Measurements from ENCODE around the gene MICAL1.

GRCh38 chr6:109488001-109488400, 32.4 kb upstream of the MICAL1 start:
- TF ChIP-seq CTCF (tag by site-specific recombination; IDR thresholded peaks at IDR 0.05) (no peak), SP7 (tag by site-specific recombination; IDR thresholded peaks at IDR 0.05) (no peak), ZFP3 (tag by site-specific recombination; IDR thresholded peaks at IDR 0.05; ENCODE audit: low read depth) (no peak), ZNF311 (tag by site-specific recombination; IDR thresholded peaks at IDR 0.05; ENCODE audit: borderline replicate concordance) (no peak), ZNF266 (tag by site-specific recombination; IDR thresholded peaks at IDR 0.05; ENCODE audit: low read depth) (no peak), ZNF600 (tag by site-specific recombination; IDR thresholded peaks at IDR 0.05) (no peak), ZNF16 (tag by site-specific recombination; IDR thresholded peaks at IDR 0.05; ENCODE audit: low read depth) (no peak), ZNF132 (tag by site-specific recombination; IDR thresholded peaks at IDR 0.05; ENCODE audit: borderline replicate concordance) (no peak), ZNF133 (tag by site-specific recombination; IDR thresholded peaks at IDR 0.05) (no peak), ZNF510 (tag by site-specific recombination; IDR thresholded peaks at IDR 0.05; ENCODE audit: insufficient replicate concordance) (no peak), OVOL3 (tag by site-specific recombination; IDR thresholded peaks at IDR 0.05) (no peak), ZNF792 (tag by site-specific recombination; IDR thresholded peaks at IDR 0.05) (no peak), ZNF830 (tag by site-specific recombination; IDR thresholded peaks at IDR 0.05; ENCODE audit: low read depth) (no peak)
- TF ChIP-seq, protein P1, sequence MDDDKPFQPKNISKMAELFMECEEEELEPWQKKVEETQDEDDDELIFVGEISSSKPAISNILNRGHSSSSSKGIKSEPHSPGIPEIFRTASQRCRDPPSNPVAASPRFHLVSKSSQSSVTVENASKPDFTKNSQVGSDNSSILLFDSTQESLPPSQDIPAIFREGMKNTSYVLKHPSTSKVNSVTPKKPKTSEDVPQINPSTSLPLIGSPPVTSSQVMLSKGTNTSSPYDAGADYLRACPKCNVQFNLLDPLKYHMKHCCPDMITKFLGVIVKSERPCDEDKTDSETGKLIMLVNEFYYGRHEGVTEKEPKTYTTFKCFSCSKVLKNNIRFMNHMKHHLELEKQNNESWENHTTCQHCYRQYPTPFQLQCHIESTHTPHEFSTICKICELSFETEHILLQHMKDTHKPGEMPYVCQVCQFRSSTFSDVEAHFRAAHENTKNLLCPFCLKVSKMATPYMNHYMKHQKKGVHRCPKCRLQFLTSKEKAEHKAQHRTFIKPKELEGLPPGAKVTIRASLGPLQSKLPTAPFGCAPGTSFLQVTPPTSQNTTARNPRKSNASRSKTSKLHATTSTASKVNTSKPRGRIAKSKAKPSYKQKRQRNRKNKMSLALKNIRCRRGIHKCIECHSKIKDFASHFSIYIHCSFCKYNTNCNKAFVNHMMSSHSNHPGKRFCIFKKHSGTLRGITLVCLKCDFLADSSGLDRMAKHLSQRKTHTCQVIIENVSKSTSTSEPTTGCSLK (tag by site-specific recombination; IDR thresholded peaks at IDR 0.05), result no peak
